Islet precursor cell (in vitro differentiated cells): ENCODE results near the gene MPZ.
"Not testable (repeated sequence)": the region's sequence is repeated elsewhere in the genome, so short reads cannot be mapped to it uniquely, and the experiment has no call there.

ENCODE experiments used
- DNase-seq: peaks from one replicate; pipeline ENCODE4 v3.0.0-alpha.2; 2018

The MPZ gene

GRCh38 chr1:161309868-161310267, at the start of gene MPZ:
TSS of gene MPZ (minus strand) at chr1:161309968. CDS start at chr1:161309905, 63 bp downstream.
- DNase-seq = no peak

GRCh38 chr1:161359291-161359690, 49.5 kb upstream of the MPZ start:
- DNase-seq = no peak

- DNase-seq = no peak
These were observed 47.3 kb upstream of the MPZ start for GRCh38 chr1:161357073-161357472.

DNA sequence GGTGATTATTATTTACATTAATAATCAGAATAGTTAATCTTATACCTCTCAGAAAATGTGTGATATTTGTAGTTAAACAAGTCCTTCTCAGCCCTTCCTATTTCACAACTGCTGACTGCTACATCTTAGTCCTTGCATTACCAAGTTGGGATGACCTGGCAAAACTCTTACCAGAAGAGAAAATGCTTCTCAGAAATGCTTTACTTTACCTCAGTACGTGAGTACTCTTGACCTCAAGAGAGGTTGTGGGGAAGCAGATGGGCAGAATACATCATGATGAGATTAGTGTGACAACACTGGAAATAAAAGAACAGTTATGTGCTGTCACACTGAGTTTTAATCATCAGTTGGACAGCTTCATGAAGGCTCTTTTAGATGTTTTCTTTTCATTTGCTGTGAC, 41.7 kb upstream of the MPZ start:
- no peak for DNase-seq

GRCh38 chr1:161350671-161351070, 40.9 kb upstream of the MPZ start:
- no peak for DNase-seq

GRCh38 chr1:161342821-161343220, 33.1 kb upstream of the MPZ start:
- no peak for DNase-seq

DNA sequence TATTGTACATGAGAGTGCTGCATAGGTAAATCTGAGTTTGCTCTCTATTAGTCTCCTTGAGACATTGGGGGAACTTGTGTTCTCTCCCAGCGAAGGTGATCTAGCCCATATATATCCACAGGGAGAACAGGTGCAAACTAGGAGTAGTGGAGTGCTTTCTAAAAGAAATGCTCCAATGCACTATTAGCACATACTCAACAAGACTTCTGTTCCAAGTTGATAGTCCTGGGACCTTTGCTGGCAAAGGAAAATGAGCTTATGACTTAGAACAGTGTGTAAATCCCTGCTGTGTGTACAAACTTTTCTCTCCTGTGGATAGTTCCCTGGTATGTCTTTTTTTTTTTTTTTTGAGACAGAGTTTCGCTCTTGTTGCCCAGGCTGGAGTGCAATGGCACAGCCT, 32.4 kb upstream of the MPZ start:
- DNase-seq = no peak

DNA sequence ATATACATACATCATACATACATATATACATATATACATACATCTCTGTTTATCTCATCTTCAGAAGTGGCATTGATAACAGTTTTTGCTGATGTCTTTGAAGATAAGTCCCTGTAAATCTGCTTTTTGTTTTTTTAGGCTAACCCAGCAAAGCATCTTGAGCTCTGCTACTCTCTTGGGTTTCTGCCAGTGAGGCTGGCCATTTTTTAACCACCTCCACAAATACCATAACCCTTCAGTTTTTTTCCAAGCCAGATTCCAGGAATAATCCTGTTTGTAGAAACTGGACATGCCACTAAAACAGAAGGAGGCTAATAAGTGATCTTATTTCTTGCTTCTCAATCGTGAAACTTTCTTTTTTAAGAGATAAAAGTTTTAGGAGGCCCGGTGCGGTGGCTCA, 26.0 kb upstream of the MPZ start:
- no peak for DNase-seq

DNA sequence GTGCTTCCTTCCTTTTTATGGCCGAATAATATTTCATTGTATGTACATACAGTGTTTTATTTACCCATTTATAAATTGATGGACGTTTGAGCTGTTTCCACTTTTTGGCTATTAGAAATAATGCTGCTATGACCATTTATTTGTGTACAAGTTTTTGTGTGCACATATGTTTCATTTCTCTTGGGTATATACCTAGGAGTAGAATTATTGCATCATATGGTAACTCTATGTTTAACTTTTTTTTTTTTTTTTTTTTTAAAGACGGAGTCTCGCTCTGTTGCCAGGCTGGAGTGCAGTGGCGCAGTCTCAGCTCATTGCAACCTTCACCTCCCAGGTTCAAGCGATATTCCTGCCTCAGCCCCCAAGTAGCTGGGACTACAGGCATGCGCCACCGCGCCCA, 23.4 kb upstream of the MPZ start:
- DNase-seq = no peak

DNA sequence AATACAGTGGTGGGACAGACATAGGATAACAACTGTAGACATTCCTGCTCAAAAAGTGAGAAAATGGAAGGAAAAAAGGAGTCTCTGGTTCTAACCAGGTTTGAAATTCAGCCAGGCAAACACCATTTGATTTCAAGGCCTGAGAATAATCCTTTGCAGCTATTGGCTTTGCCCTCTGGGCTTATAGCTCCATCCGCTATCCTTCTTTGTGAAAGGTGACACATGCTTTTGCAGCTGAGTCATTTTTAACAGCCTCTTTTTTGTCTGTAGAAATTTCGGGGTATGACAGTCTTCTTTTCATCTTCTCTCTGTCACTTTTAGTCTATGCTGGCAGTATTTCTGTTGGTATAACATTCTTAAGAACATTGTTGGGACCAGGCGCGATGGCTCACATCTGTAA, 20.6 kb upstream of the MPZ start:
- peak; percentile 83 for DNase-seq

- DNase-seq = no peak
These were observed 14.3 kb upstream of the MPZ start for GRCh38 chr1:161324020-161324419.

DNA sequence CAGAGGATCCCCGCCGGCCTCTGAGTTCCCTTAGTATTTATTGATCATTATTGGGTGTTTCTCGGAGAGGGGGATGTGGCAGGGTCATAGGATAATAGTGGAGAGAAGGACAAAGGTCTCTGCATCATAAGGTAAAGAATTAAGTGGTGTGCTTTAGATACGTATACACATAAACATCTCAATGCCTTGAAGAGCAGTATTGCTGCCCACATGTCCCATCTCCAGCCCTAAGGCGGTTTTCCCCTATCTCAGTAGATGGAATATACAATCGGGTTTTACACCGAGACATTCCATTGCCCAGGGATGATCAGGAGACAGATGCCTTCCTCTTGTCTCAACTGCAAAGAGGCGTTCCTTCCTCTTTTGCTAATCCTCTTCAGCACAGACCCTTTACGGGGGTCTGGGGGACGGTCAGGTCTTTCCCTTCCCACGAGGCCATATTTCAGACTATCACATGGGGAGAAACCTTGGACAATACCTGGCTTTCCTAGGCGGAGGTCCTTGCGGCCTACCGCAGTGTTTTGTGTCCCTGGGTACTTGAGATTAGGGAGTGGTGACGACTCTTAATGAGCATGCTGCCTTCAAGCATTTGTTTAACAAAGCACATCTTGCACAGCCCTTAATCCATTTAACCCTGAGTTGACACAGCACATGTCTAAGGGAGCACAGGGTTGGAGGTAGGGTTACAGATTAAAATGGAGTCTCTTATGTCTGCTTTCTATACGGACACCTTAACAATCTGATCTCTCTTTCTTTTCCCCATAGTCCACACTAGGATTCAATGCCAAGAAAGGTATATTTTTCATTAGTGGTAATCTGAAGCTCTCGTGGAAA, 6.3 kb upstream of the MPZ start:
- DNase-seq = not testable (repeated sequence)

GRCh38 chr1:161314201-161314981, 4.6 kb upstream of the MPZ start, which contains the start of gene SDHC:
TSS of gene SDHC (plus strand) at chr1:161314381. CDS start at chr1:161314406, 25 bp downstream.
- peak; percentile 96 for DNase-seq

DNA sequence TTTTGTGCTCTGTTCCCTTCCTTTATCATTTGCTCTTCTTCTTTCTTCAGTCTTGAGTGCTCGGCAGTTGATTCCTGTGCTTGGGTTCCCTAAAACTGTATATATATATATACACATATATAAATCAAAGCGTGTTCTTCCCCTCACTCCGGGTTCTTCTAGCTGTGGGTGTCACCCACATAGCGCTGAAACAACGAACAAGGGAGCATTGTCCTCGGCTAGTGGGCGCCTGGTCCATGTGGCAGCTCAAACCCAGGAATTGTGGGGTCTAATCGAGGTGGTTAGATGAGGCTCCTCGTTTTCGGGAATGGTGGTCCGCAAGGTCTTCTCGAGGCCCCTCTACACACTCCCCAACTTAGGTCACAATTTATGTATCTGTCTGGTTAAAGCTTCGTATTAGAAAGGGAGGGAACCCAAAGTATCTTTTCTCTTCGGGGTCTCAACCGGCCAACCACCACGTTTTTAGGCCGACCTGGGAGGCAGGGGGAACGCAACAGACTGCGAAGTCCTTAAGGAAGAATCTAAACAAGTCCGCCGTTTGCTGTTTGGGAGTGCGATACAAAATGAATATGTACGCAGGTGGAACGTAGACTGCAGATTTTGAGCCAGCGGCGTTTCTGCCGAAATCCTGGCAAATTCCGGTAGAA, 3.9 kb upstream of the MPZ start:
- DNase-seq = no peak

DNA sequence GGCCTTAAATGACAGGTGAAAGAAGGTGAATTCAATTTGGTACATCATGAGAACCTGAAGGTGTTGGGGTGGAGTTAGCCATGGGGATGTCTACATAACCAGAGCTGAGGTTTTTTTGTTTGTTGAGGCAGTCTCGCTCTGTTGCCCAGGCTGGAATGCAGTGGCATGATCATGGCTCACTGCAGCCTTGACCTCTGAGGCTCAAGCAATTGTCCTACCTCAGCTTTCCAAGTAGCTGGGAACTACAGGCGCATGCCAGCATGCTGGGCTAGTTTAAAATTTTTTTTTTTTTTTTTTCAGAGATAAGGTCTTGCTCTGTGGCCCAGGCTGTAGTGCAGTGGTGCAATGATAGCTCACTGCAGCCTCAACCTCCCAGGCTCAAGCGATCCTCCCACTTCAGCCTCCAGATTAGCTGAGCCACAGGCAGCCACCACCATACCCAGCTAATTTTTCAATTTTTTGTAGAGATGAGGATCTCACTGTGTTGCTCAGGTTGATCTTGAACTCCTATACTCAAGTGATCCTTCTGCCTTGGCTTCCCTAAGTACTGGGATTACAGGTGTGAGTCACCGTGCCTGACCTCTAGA, 1.9 kb upstream of the MPZ start:
- DNase-seq = no peak

DNA sequence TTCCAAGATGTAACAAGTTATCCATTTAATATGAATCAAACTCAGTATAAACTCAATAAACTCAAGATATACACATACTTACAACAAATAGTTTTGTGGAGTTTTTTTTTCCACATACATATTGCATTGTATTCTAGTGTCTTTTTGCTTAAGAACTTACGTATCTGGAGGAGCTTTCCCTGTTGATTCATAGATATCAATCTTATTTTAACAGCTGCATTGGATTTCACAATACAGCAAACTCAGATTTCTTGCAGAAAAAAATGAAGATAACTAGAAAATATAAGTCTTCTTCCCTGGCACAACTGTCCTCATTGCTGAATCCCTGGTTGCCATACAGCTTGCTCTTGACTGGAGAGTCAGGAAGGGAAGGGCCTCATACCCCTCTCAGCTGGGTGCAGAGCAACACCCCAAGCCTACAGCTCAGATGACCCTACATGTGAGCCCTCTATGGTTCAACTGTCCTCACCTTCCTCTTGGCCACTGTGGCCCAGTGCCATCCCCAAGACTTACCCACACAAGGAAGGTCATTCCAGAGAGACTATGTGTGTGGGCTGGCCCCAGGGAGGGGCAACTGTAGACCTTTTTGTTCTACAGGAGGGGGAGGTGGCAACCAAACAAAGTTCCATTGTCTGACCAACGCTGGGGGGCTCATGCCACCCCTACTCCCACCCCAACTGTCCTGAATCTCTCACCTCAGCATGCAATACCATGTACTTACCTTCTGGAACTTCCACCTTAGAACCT, 1.7 kb downstream of the MPZ start:
- DNase-seq = no peak

GRCh38 chr1:161307230-161307768, 2.5 kb downstream of the MPZ start:
- DNase-seq = peak; percentile 59

- peak; percentile 96 for DNase-seq
These were observed 3.8 kb downstream of the MPZ start for GRCh38 chr1:161305867-161306519.

DNA sequence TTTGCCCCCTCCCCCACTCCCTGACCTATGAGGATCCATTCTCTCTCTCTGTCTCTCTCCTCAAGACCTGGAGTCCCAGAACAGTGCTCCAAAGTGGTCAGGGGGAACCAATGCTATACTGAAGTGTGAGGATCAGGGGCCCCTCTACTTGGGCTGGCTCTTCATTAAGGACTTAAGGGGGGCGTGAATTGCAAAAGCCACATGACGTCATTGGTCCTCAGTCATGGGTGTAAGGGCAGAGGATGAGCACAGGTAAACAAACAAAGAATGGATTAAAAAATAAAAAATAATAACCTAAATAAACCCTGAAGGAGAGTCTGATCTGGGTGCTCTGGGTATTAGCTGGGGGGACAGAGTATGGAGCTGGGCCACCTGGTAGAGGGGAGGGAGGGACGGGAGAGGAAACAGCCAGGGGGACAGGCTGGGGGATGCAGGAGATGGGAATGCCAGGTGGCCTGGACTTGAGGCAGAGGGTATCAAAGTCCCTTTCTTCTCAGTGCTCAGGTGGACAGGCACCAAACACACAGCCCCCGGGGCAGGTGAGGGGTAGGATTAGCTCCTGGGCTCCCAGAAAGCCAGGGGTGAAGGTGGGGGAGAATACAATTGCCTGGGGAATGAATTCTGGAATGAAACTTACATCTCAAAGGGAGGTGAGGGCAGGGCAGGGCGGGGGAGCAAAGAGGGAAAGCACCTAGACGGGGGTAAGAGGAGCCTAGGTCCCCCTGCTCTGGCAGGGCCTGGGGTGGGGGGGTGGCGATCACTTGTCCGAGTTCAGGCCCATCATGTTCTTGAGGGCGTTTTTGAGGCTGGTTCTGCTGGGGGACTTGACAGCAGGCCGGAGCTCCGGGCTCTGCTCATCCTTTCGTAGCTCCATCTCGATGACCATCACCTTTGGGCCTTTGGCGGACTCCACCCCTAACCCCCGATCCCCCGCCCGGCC, 4.6 kb downstream of the MPZ start:
- DNase-seq = no peak

GRCh38 chr1:161300478-161300877, 9.3 kb downstream of the MPZ start:
- no peak for DNase-seq
